Heart right ventricle (tissue), 16 donors: Measurements from ENCODE around the gene LBP. TPM values are rescaled to one million over a fixed set of nuclear protein-coding genes. Genes with fewer than 3 reads are reported as not detected.
"Not testable (repeated sequence)": the region's sequence is repeated elsewhere in the genome, so short reads cannot be mapped to it uniquely, and the experiment has no call there.

ENCODE experiments used
- ATAC-seq, 8 donors: fragments of 200-7000 bp; cut with Tn5 transposase; one replicate each; pipeline ENCODE4 v1.9.1; 2020; ENCODE audit warnings: mild to moderate bottlenecking in 8 of 8, moderate library complexity in 8 of 8, moderate number of reproducible peaks in 1 of 8
- DNase-seq, 2 donors: peaks; one replicate each; pipeline ENCODE4 v3.0.0-alpha.2; 2020
- H3K27ac ChIP-seq, 10 donors: fragments of 200-600 bp; sonication (generic) in 2 of 10; one replicate each; pipeline versions ENCODE4 v1.5.0 to v1.8.0; 2020 to 2022; ENCODE audit warnings: mild to moderate bottlenecking in 3 of 10
- H3K27me3 ChIP-seq, 7 donors: fragments of 200-600 bp; one replicate each; pipeline ENCODE4 v1.8.0; 2021 to 2022; ENCODE audit warnings: mild to moderate bottlenecking in 2 of 7
- H3K36me3 ChIP-seq, 9 donors: fragments of 200-600 bp; sonication (generic) in 1 of 9; one replicate each; pipeline versions ENCODE4 v1.5.0 to v1.8.0; 2020 to 2022; ENCODE audit warnings: mild to moderate bottlenecking in 2 of 9
- H3K4me1 ChIP-seq, 9 donors: fragments of 200-600 bp; sonication (generic) in 1 of 9; one replicate each; pipeline versions ENCODE4 v1.5.0 to v1.8.0; 2020 to 2022; ENCODE audit warnings: mild to moderate bottlenecking in 4 of 9
- H3K4me3 ChIP-seq, 10 donors: fragments of 200-600 bp; sonication (generic) in 2 of 10; one replicate each; pipeline versions ENCODE4 v1.5.0 to v1.8.0; 2020 to 2022; ENCODE audit warnings: mild to moderate bottlenecking in 7 of 10, moderate library complexity in 2 of 10
- H3K9me3 ChIP-seq, 11 donors: fragments of 200-600 bp in 10 of 11; sonication (generic) in 2 of 11; one replicate each; pipeline versions ENCODE4 v1.5.0 to v1.8.0; 2013 to 2022; ENCODE audit warnings: mild to moderate bottlenecking in 2 of 11, control low read depth in 1 of 11, moderate library complexity in 1 of 11
- WGBS, 2 donors: extraction: QIAGEN DNeasy Blood & Tissue Kit; methylation state at CpG; one replicate each; pipeline ENCODE4 v1.1.7; 2013; ENCODE audit warnings: inconsistent platforms in 1 of 2; 5-methylcytosine and 5-hydroxymethylcytosine counted together
- intact Hi-C, 10 donors: fragments of 100-400 bp; cut with DNase I; formaldehyde crosslinking; loops; one replicate each; pipeline versions ENCODE4 v1.11.1 to v1.14.2; 2022
- polyA plus RNA-seq, 2 donors: library from polyadenylated mRNA; stranded (reverse); fragments of 200-250 nt; gene quantifications; one replicate each; pipeline ENCODE4 v1.2.3, GENCODE V29; 2013
- total RNA-seq, 10 donors: library from RNA; stranded (reverse); fragmentation: NEBNext Ultra II Directional in 3 of 10; extraction: Animal tissue kit (Norgen Biotek cat#: 25700) in 3 of 10; gene quantifications; one replicate each; pipeline versions ENCODE4 v1.2.1 to v1.2.4, GENCODE V29; 2021 to 2023
- TF ChIP-seq, protein P1 (sequence below), 9 donors: fragments of 200-600 bp; sonication (generic) in 2 of 9; IDR thresholded peaks; one replicate each; pipeline versions ENCODE4 v1.5.0 to v1.8.0; 2021 to 2022; ENCODE audit warnings: antibody characterized with exemption in 9 of 9, mild to moderate bottlenecking in 5 of 9, moderate library complexity in 1 of 9
- donor health status: Arrhythmogenic right ventricular cardiomyopathy.
- donor health status: ischemic (EF 13 %, LVEDD 7.1; RV severe dilation, severe dysfunction).
- donor health status: healthy with polysubstance abuse.
- donor health status: DM: no; HTN: yes; CAD: no.
- donor health status: DM: no; HTN: no; CAD: no.
- donor health status: ischemic (EF 25% LVEDD 6.9; RV normal size, moderate dysfunction).
- donor health status: ischemic (EF 25% LVEDD 5.7; RV mildly dilated, moderate dysfunction).
- donor health status: healthy.
- donor health status: DM: yes; HTN: yes; CAD: no.
- donor health status: Ischemic cardiomyopathy.
- donor health status: ischemic (EF 35%, LVEDD 5.7; RV mildly dilated, moderate dysfunction).
- donor health status: nonischemic (EF 11% LVEDD 7.7; RV severe dilation, severe dysfunction).
- donor health status: DM: yes; HTN: yes; CAD: no.
- donor health status: PGD.
- donor health status: ischemic (EF 29% LVEDD 5.4; RV normal size, mild dysfunction).
- donor health status: nonischemic (EF 23%, LVEDD 6.1; RV moderate dilation, normal function).

Gene LBP
- total and polyA plus RNA-seq, 12 donors: 0.17 to 3.5 (median 0.33) TPM; not detected in 5

DNA sequence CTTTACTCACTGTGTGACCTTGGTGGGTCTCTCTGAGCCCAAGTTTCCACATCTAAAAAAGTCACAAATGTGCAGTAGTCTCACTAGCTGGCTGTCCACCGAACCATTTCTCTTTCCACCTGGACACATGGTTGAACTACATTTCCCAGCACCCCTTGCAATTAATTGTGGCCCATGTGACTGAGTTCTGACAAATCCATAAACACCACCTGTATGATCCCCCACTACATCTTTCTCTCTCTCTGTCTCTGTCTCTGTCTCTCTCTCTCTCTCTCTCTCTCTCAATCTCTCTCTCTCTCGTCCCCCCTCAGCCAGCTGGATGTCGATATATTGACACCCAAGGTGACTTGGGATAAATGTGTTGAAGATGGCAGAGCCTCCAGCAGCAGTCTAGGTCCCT is 46.1 kb downstream of the LBP start:
- Histone ChIP-seq H3K36me3 (no peaks in the 10 kb centered on the region), H3K4me3 (no peak overlapping the region), H3K9me3 (peaks cover 0 to 6% (median 0%) of the 10 kb centered on the region in 11 donors), H3K4me1 (peaks cover 0 to 13% (median 0%) of the 10 kb centered on the region in 9 donors), H3K27ac (no peak overlapping the region), H3K27me3 (no peaks in the 10 kb centered on the region)
- TF ChIP-seq, protein P1, sequence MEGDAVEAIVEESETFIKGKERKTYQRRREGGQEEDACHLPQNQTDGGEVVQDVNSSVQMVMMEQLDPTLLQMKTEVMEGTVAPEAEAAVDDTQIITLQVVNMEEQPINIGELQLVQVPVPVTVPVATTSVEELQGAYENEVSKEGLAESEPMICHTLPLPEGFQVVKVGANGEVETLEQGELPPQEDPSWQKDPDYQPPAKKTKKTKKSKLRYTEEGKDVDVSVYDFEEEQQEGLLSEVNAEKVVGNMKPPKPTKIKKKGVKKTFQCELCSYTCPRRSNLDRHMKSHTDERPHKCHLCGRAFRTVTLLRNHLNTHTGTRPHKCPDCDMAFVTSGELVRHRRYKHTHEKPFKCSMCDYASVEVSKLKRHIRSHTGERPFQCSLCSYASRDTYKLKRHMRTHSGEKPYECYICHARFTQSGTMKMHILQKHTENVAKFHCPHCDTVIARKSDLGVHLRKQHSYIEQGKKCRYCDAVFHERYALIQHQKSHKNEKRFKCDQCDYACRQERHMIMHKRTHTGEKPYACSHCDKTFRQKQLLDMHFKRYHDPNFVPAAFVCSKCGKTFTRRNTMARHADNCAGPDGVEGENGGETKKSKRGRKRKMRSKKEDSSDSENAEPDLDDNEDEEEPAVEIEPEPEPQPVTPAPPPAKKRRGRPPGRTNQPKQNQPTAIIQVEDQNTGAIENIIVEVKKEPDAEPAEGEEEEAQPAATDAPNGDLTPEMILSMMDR (IDR thresholded peaks at IDR 0.05): no peak
- WGBS, 2 donors: 62 to 68% methylated on average over 3 of the region's 3 CpGs
- ATAC-seq (no peak), DNase-seq (no peak)
- intact Hi-C loops: no loop called here

DNA sequence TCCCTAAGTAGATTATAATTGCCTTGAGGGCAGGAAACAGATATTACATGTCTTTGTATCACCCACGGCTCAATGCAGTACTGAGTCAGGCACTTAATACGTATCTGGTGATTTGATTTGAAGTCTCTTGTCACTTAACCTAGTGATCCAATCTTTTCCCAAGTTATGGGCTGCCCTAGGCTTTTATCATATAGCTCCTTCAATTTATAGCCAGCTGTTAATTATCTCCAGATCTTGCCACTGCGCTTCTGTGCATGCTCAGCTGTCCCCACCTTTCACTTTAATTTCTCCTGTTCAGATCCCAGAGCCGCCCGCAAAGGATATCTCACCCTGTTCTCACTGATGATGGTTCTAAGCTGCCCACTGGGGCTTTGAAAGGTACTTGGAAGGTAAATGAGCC is 47.0 kb downstream of the LBP start:
- Histone ChIP-seq H3K27me3 (no peaks in the 10 kb centered on the region), H3K9me3 (peaks cover 0 to 6% (median 0%) of the 10 kb centered on the region in 11 donors), H3K36me3 (no peaks in the 10 kb centered on the region), H3K4me1 (peaks cover 0 to 13% (median 0%) of the 10 kb centered on the region in 9 donors), H3K4me3 (no peak overlapping the region), H3K27ac (no peak overlapping the region)
- DNase-seq: no peak
- 80 to 82% methylated on average over 5 of the region's 5 CpGs for WGBS, 2 donors
- no peak for ATAC-seq
- TF ChIP-seq, protein P1 (IDR thresholded peaks at IDR 0.05): no peak
- intact Hi-C loops: no loop called here

DNA sequence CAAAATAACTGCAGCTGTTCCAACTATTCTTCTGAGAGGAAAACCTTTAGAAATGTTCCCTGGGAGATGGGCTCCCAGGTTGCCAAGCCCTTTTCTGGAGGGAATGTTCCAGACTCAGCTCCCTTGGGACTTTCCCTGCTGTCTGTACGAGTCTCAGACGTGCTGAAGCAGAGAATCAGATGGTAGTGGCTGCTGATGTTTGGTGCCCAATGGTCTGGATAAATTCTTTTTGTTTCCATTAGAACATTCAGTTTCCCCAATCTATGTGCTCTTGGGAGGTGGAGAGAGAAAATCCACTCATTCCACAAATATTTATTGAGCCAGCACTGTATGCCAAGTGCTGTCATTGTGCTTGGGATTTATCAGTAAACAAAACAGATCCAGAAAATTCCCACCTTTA is 48.9 kb downstream of the LBP start:
- no peaks in the 10 kb centered on the region for H3K36me3 ChIP-seq
- ATAC-seq: no peak
- no peaks in the 10 kb centered on the region for H3K27me3 ChIP-seq
- H3K9me3 ChIP-seq: no peaks in the 10 kb centered on the region
- peaks cover 0 to 13% (median 0%) of the 10 kb centered on the region in 9 donors for H3K4me1 ChIP-seq
- H3K4me3 ChIP-seq: no peak overlapping the region
- no peak for DNase-seq
- TF ChIP-seq, protein P1 (IDR thresholded peaks at IDR 0.05): no peak
- intact Hi-C loops: no loop called here
- WGBS, 2 donors: 39 to 51% methylated on average over 2 of the region's 2 CpGs
- no peak overlapping the region for H3K27ac ChIP-seq

DNA sequence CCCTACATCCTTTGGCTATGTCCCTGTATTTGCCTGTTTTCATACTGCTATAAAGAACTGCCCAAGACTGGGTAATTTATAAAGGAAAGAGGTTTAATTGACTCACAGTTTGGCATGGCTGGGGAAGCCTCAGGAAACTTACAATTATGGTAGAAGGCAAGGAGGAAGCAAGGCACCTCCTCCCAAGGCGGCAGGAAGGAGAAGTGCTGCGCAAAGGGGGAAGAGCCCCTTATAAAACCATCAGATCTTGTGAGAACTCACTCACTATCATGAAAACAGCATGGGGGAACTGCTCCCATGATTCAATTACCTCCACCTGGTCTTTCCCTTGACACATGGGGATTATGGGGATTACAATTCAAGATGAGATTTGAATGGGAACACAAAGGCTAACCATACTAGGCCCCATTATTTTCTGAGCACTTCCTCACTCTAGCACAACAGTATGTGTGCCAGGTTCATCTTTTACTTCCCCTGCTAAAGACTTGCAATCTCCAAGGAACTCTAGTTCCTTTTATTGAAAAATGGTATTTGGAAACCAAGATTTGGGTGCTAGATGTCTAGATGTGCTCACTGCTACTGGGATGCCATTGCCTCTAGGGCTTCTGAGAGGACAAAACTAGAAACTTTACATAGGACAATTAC is 49.6 kb downstream of the LBP start:
- ATAC-seq, H3K36me3 ChIP-seq, H3K4me3 ChIP-seq, DNase-seq, H3K9me3 ChIP-seq, H3K27me3 ChIP-seq, H3K27ac ChIP-seq, intact Hi-C loops: not testable (repeated sequence)
- peaks cover 0 to 13% (median 0%) of the 10 kb centered on the region in 9 donors for H3K4me1 ChIP-seq
- WGBS, 2 donors: 67 to 71% methylated on average over 2 of the region's 2 CpGs

DNA sequence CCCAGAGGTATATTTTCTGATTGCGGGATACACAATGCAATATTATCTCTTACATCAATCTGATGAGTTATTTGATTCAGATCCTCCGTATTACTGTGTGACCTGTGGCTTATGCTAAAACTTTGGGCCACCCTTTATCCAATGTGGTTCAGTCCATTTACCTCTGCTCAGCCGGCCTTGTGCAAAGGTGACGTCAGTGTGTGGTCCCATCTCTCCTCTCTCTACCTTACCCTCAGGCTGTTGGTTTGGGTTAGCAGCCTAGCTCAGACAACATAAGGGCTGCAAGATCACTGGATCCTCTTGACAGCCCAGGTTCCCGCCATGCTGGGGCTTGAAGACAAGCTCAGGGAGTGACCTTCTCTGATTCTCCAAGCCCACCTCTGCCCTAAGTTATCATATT is 55.8 kb downstream of the LBP start:
- DNase-seq (no peak), ATAC-seq (no peak)
- no peaks in the 10 kb centered on the region for H3K4me1 ChIP-seq
- H3K4me3 ChIP-seq: no peak overlapping the region
- no peaks in the 10 kb centered on the region for H3K9me3 ChIP-seq
- 91 to 94% methylated on average over 5 of the region's 5 CpGs for WGBS, 2 donors
- intact Hi-C loops: loop anchor here in 6 of 10 donors (10.0 kb wide), 4 partner anchors 57 to 837 kb away; partner anchors contain the start of gene LBP (in 1 of the 6)
- H3K36me3 ChIP-seq: no peaks in the 10 kb centered on the region
- TF ChIP-seq, protein P1 (IDR thresholded peaks at IDR 0.05): no peak
- peaks cover 0 to 7% (median 0%) of the 10 kb centered on the region in 7 donors for H3K27me3 ChIP-seq
- H3K27ac ChIP-seq: no peak overlapping the region
